ENCODE data around the gene CYP26A1.
A peak's percentile ranks its signal among the peaks of the same experiment; 100 is the strongest.

Gene CYP26A1

GRCh38 chr10:93072713-93073538 is 767 bp upstream of the CYP26A1 start:
- DNase-seq (ENCODE audit: insufficient read length) (no peak), FAIRE-seq (no peak)
- no peak for TF ChIP-seq POLR2A (IDR thresholded peaks at IDR 0.05; ENCODE audit: low read depth, low read length)
- TF ChIP-seq TAF1 (IDR thresholded peaks at IDR 0.05; ENCODE audit: borderline replicate concordance, low read depth, low read length) = no peak
- TF ChIP-seq POLR2AphosphoS5 (IDR thresholded peaks at IDR 0.05; ENCODE audit: low read depth, low read length) = no peak

GRCh38 chr10:93074147-93074596 is 479 bp downstream of the CYP26A1 start:
- peak; percentile 33 for DNase-seq (ENCODE audit: insufficient read length)
- no peak for TF ChIP-seq TAF1 (IDR thresholded peaks at IDR 0.05; ENCODE audit: borderline replicate concordance, low read depth, low read length)
- TF ChIP-seq POLR2A (IDR thresholded peaks at IDR 0.05; ENCODE audit: low read depth, low read length) = no peak
- no peak for TF ChIP-seq POLR2AphosphoS5 (IDR thresholded peaks at IDR 0.05; ENCODE audit: low read depth, low read length)
- no peak for FAIRE-seq

GRCh38 chr10:93074597-93075368 is 1.1 kb downstream of the CYP26A1 start:
- TF ChIP-seq POLR2A (IDR thresholded peaks at IDR 0.05; ENCODE audit: low read depth, low read length) (no peak), POLR2AphosphoS5 (IDR thresholded peaks at IDR 0.05; ENCODE audit: low read depth, low read length) (no peak), TAF1 (IDR thresholded peaks at IDR 0.05; ENCODE audit: borderline replicate concordance, low read depth, low read length) (no peak)
- no peak for FAIRE-seq
- DNase-seq (ENCODE audit: insufficient read length) = no peak

GRCh38 chr10:93075369-93076221 is 1.9 kb downstream of the CYP26A1 start:
- FAIRE-seq = peak; percentile 44
- TF ChIP-seq POLR2A (IDR thresholded peaks at IDR 0.05; ENCODE audit: low read depth, low read length) (no peak), TAF1 (IDR thresholded peaks at IDR 0.05; ENCODE audit: borderline replicate concordance, low read depth, low read length) (no peak), POLR2AphosphoS5 (IDR thresholded peaks at IDR 0.05; ENCODE audit: low read depth, low read length) (no peak)

GRCh38 chr10:93076871-93077270 is 3.2 kb downstream of the CYP26A1 start:
- DNase-seq (ENCODE audit: insufficient read length) (no peak), FAIRE-seq (no peak)
- no peak for TF ChIP-seq TAF1 (IDR thresholded peaks at IDR 0.05; ENCODE audit: borderline replicate concordance, low read depth, low read length)
- TF ChIP-seq POLR2AphosphoS5 (IDR thresholded peaks at IDR 0.05; ENCODE audit: low read depth, low read length) = no peak
- no peak for TF ChIP-seq POLR2A (IDR thresholded peaks at IDR 0.05; ENCODE audit: low read depth, low read length)

More at GRCh38 chr10:93075369-93076221, 1.9 kb downstream of the CYP26A1 start:
- DNase-seq (ENCODE audit: insufficient read length) = no peak

GRCh38 chr10:93077860-93078337 is 4.2 kb downstream of the CYP26A1 start:
- no peak for FAIRE-seq
- no peak for DNase-seq (ENCODE audit: insufficient read length)
- TF ChIP-seq TAF1 (IDR thresholded peaks at IDR 0.05; ENCODE audit: borderline replicate concordance, low read depth, low read length) = no peak
- TF ChIP-seq POLR2AphosphoS5 (IDR thresholded peaks at IDR 0.05; ENCODE audit: low read depth, low read length) = no peak
- TF ChIP-seq POLR2A (IDR thresholded peaks at IDR 0.05; ENCODE audit: low read depth, low read length) = no peak

GRCh38 chr10:93079663-93080349 is 6.1 kb downstream of the CYP26A1 start:
- DNase-seq (ENCODE audit: insufficient read length) (no peak), FAIRE-seq (no peak)
- TF ChIP-seq POLR2A (IDR thresholded peaks at IDR 0.05; ENCODE audit: low read depth, low read length) (no peak), TAF1 (IDR thresholded peaks at IDR 0.05; ENCODE audit: borderline replicate concordance, low read depth, low read length) (no peak), POLR2AphosphoS5 (IDR thresholded peaks at IDR 0.05; ENCODE audit: low read depth, low read length) (no peak)

GRCh38 chr10:93080350-93081046 is 6.8 kb downstream of the CYP26A1 start:
- FAIRE-seq (peak; percentile 54), DNase-seq (ENCODE audit: insufficient read length) (peak; percentile 70)

GRCh38 chr10:93081318-93081717 is 7.6 kb downstream of the CYP26A1 start:
- TF ChIP-seq POLR2AphosphoS5 (IDR thresholded peaks at IDR 0.05; ENCODE audit: low read depth, low read length) (no peak), TAF1 (IDR thresholded peaks at IDR 0.05; ENCODE audit: borderline replicate concordance, low read depth, low read length) (no peak), POLR2A (IDR thresholded peaks at IDR 0.05; ENCODE audit: low read depth, low read length) (no peak)
- DNase-seq (ENCODE audit: insufficient read length) = no peak
- FAIRE-seq = no peak

More at GRCh38 chr10:93080350-93081046, 6.8 kb downstream of the CYP26A1 start:
- TF ChIP-seq POLR2AphosphoS5 (IDR thresholded peaks at IDR 0.05; ENCODE audit: low read depth, low read length) = no peak
- no peak for TF ChIP-seq POLR2A (IDR thresholded peaks at IDR 0.05; ENCODE audit: low read depth, low read length)
- TF ChIP-seq TAF1 (IDR thresholded peaks at IDR 0.05; ENCODE audit: borderline replicate concordance, low read depth, low read length) = no peak

- no peak for TF ChIP-seq POLR2AphosphoS5 (IDR thresholded peaks at IDR 0.05; ENCODE audit: low read depth, low read length)
- TF ChIP-seq TAF1 (IDR thresholded peaks at IDR 0.05; ENCODE audit: borderline replicate concordance, low read depth, low read length) = no peak
- no peak for TF ChIP-seq POLR2A (IDR thresholded peaks at IDR 0.05; ENCODE audit: low read depth, low read length)
- FAIRE-seq = no peak
- no peak for DNase-seq (ENCODE audit: insufficient read length)
Measured at GRCh38 chr10:93081834-93082233, 8.1 kb downstream of the CYP26A1 start.
